Heart left ventricle (tissue), 16 donors: Measurements from ENCODE around the gene NOL9. TPM values are rescaled to one million over a fixed set of nuclear protein-coding genes. Genes with fewer than 3 reads are reported as not detected.
A peak's percentile ranks its signal among the peaks of the same experiment; 100 is the strongest.

Experiments used
- ATAC-seq, 4 donors: fragments of 200-7000 bp; cut with Tn5 transposase; one replicate each; pipeline ENCODE4 v1.9.1; 2020 to 2022; ENCODE audit warnings: moderate library complexity in 4 of 4, mild to moderate bottlenecking in 3 of 4, moderate number of reproducible peaks in 1 of 4
- DNase-seq, 5 donors: peaks; one replicate each; pipeline ENCODE4 v3.0.0-alpha.2; 2020
- H3K27ac ChIP-seq, 12 donors: fragments of 200-600 bp; sonication (generic) in 4 of 12; one replicate each; pipeline versions ENCODE4 v1.5.0 to v1.8.0; 2016 to 2022; ENCODE audit warnings: mild to moderate bottlenecking in 2 of 12
- H3K27me3 ChIP-seq, 9 donors: fragments of 200-600 bp; sonication (generic) in 2 of 9; one replicate each; pipeline versions ENCODE4 v1.5.1 to v1.8.0; 2016 to 2022; ENCODE audit warnings: mild to moderate bottlenecking in 3 of 9
- H3K36me3 ChIP-seq, 9 donors: fragments of 200-600 bp; sonication (generic) in 2 of 9; one replicate each; pipeline versions ENCODE4 v1.5.0 to v1.8.0; 2018 to 2022; ENCODE audit warnings: mild to moderate bottlenecking in 2 of 9
- H3K4me1 ChIP-seq, 12 donors: fragments of 200-600 bp; sonication (generic) in 4 of 12; one replicate each; pipeline versions ENCODE4 v1.5.0 to v1.8.0; 2016 to 2022; ENCODE audit warnings: mild to moderate bottlenecking in 3 of 12
- H3K4me3 ChIP-seq, 12 donors: fragments of 200-600 bp; sonication (generic) in 4 of 12; one replicate each; pipeline versions ENCODE4 v1.5.0 to v1.8.0; 2017 to 2022; ENCODE audit warnings: mild to moderate bottlenecking in 9 of 12, moderate library complexity in 4 of 12
- H3K9me3 ChIP-seq, 12 donors: fragments of 200-600 bp; sonication (generic) in 4 of 12; one replicate each; pipeline versions ENCODE4 v1.5.0 to v1.8.0; 2016 to 2022; ENCODE audit warnings: mild to moderate bottlenecking in 1 of 12
- POLR2A ChIP-seq, 2 donors: fragments of 450-650 bp; IDR thresholded peaks; one replicate each; pipeline ENCODE4 v1.6.1; 2017; ENCODE audit warnings: antibody characterized with exemption in 2 of 2, mild to moderate bottlenecking in 2 of 2, moderate library complexity in 2 of 2
- WGBS, 4 donors: extraction: QIAGEN DNeasy Blood & Tissue Kit in 2 of 4; methylation state at CpG; one replicate each; pipeline versions ENCODE4 v1.1.5 to v1.1.7; 2013 to 2018; 5-methylcytosine and 5-hydroxymethylcytosine counted together
- intact Hi-C, 10 donors: fragments of 100-400 bp; cut with DNase I; formaldehyde crosslinking; loops; one replicate each; pipeline versions ENCODE4 v1.11.1 to v1.14.2; 2022
- polyA plus RNA-seq, 2 donors: library from polyadenylated mRNA; stranded (reverse); fragments of 200-250 nt; gene quantifications; one replicate each; pipeline ENCODE4 v1.2.3, GENCODE V29; 2013
- total RNA-seq, 9 donors: library from RNA; depleted of rRNA in 2 of 9; stranded (reverse); fragments of >200 nt in 2 of 9; fragmentation: NEBNext Ultra II Directional in 3 of 9; extraction: Animal tissue kit (Norgen Biotek cat#: 25700) in 3 of 9; gene quantifications; one replicate each; pipeline versions ENCODE4 v1.1.0 to v1.2.4, GENCODE V29; 2016 to 2023
- TF ChIP-seq, protein P1 (sequence below), 12 donors: fragments of 200-600 bp; sonication (generic) in 4 of 12; IDR thresholded peaks; one replicate each; pipeline versions ENCODE4 v1.5.0 to v1.8.0; 2018 to 2022; ENCODE audit warnings: antibody characterized with exemption in 12 of 12, mild to moderate bottlenecking in 5 of 12
- donor health status: ischemic (EF 13 %, LVEDD 7.1; RV severe dilation, severe dysfunction).
- donor health status: healthy with polysubstance abuse.
- donor health status: DM: no; HTN: yes; CAD: no.
- donor health status: DM: no; HTN: no; CAD: no.
- donor health status: ischemic (EF 25% LVEDD 6.9; RV normal size, moderate dysfunction).
- donor health status: ischemic (EF 25% LVEDD 5.7; RV mildly dilated, moderate dysfunction).
- donor health status: healthy.
- donor health status: DM: yes; HTN: yes; CAD: no.
- donor health status: ischemic (EF 35%, LVEDD 5.7; RV mildly dilated, moderate dysfunction).
- donor health status: nonischemic (EF 11% LVEDD 7.7; RV severe dilation, severe dysfunction).
- donor health status: DM: yes; HTN: yes; CAD: no.
- donor health status: PGD.
- donor health status: ischemic (EF 29% LVEDD 5.4; RV normal size, mild dysfunction).
- donor health status: nonischemic (EF 23%, LVEDD 6.1; RV moderate dilation, normal function).

Gene NOL9
- total and polyA plus RNA-seq, 11 donors: 5.7 to 20.6 (median 15.4) TPM

DNA sequence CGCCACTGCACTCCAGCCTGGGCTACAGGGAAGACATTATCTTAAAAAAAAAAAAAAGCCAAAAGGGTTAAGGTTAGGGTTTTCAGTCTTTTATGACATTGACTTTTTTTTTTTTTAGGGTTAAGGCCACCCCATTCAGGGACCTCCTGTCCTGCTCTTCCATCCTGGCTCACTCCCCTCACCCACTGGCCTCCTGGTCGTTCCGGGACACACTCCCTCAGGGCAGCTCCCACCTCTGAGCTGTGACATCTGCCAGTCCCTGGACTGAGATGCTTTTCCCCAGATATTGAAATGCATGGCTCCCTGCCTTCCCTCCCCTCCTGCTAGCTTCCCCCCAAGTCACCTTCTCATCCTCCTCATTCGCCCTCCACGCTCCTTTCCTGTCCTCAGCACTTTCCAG lies 72.5 kb downstream of the NOL9 start:
- peaks cover 0 to 13% (median 0%) of the 10 kb centered on the region in 9 donors for H3K36me3 ChIP-seq
- ATAC-seq: no peak
- no peak overlapping the region for H3K27ac ChIP-seq
- TF ChIP-seq POLR2A (IDR thresholded peaks at IDR 0.05): no peak
- TF ChIP-seq, protein P1, sequence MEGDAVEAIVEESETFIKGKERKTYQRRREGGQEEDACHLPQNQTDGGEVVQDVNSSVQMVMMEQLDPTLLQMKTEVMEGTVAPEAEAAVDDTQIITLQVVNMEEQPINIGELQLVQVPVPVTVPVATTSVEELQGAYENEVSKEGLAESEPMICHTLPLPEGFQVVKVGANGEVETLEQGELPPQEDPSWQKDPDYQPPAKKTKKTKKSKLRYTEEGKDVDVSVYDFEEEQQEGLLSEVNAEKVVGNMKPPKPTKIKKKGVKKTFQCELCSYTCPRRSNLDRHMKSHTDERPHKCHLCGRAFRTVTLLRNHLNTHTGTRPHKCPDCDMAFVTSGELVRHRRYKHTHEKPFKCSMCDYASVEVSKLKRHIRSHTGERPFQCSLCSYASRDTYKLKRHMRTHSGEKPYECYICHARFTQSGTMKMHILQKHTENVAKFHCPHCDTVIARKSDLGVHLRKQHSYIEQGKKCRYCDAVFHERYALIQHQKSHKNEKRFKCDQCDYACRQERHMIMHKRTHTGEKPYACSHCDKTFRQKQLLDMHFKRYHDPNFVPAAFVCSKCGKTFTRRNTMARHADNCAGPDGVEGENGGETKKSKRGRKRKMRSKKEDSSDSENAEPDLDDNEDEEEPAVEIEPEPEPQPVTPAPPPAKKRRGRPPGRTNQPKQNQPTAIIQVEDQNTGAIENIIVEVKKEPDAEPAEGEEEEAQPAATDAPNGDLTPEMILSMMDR (IDR thresholded peaks at IDR 0.05): no peak
- H3K4me3 ChIP-seq: no peak overlapping the region
- 77 to 85% (median 82%) methylated on average over 5 of the region's 5 CpGs for WGBS, 4 donors
- peaks cover 0 to 21% (median 12%) of the 10 kb centered on the region in 12 donors for H3K4me1 ChIP-seq
- no peaks in the 10 kb centered on the region for H3K9me3 ChIP-seq
- intact Hi-C loops: loop anchor here in 5 of 10 donors (10.0 kb wide), 3 partner anchors 73 to 163 kb away; partner anchors contain the start of genes NOL9 (in 1 of the 5) and TAS1R1 (in 1 of the 5)
- DNase-seq: no peak
- H3K27me3 ChIP-seq: peaks cover 0 to 23% (median 4%) of the 10 kb centered on the region in 9 donors

DNA sequence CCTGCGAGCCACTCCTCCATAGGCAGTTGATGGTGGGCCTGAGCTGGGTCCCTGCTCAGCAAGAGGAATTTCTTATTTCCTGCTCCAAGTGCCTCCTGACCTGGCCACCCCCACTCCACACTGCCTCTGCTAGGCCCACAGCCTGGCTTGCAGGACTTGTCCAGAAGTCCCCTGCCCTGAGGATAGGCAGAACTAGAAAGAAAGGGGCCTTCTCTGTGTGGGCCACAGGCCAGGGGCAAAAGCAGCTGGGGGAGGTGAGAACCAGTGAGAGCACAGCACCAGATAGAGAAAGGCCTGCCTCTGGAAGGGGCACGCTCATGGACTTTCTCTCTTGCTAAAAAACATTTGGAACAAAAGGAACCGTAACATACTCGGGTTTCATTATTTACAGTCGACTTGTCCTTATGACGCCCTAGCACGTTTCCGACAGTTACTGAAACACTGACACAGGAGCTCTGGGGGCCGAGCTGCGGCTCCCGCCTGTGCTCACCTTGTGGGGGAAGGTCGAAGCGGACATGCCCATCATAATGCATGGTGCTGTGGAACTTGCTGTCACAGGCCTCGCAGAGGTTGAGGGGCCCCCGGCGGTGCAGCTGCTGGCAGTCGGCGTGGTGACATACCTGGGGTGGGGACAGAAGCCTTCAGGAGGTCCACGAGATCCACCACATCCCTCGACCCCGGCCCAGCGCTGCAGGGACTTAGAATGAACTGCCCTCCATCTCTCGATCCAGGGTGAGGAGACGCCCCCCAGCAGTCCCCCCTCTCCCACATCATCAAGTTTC lies 77.1 kb downstream of the NOL9 start:
- peaks cover 0 to 6% (median 0%) of the 10 kb centered on the region in 12 donors for H3K4me1 ChIP-seq
- ATAC-seq (no peak), DNase-seq (no peak)
- peaks cover 0 to 47% (median 20%) of the 10 kb centered on the region in 9 donors for H3K36me3 ChIP-seq
- no peaks in the 10 kb centered on the region for H3K9me3 ChIP-seq
- 88 to 90% (median 88%) methylated on average over 24 of the region's 24 CpGs for WGBS, 4 donors
- H3K4me3 ChIP-seq: no peak overlapping the region
- TF ChIP-seq POLR2A (IDR thresholded peaks at IDR 0.05): no peak
- TF ChIP-seq, protein P1 (IDR thresholded peaks at IDR 0.05): no peak
- H3K27me3 ChIP-seq: no peaks in the 10 kb centered on the region
- no peak overlapping the region for H3K27ac ChIP-seq
- intact Hi-C loops: no loop called here

DNA sequence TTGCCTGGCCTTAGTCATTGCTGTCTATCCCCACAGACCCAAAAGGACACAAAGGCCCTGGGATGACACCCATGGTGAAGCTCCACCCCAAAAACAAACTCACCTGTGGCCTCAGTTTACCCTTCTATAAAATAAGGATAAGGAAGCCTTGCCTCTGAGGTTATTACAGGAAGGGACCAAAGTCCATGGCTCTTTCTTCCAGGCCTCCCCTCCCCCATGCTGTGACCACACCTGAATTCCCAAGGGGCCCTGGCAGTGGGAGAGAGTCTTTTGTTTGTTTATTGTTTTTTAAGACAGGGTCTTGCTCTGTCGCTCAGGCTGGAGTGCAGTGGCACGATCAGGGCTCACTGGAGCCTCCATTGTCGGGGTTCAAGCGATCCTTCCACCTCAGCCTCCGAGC lies 77.8 kb downstream of the NOL9 start:
- ATAC-seq (no peak), DNase-seq (no peak)
- H3K4me1 ChIP-seq: peaks cover 0 to 6% (median 0%) of the 10 kb centered on the region in 12 donors
- no peaks in the 10 kb centered on the region for H3K9me3 ChIP-seq
- 89 to 91% (median 90%) methylated on average over 5 of the region's 5 CpGs for WGBS, 4 donors
- H3K27me3 ChIP-seq: no peaks in the 10 kb centered on the region
- TF ChIP-seq, protein P1 (IDR thresholded peaks at IDR 0.05): no peak
- TF ChIP-seq POLR2A (IDR thresholded peaks at IDR 0.05): no peak
- H3K36me3 ChIP-seq: peaks cover 0 to 55% (median 23%) of the 10 kb centered on the region in 9 donors
- intact Hi-C loops: no loop called here
- H3K4me3 ChIP-seq: no peak overlapping the region
- H3K27ac ChIP-seq: no peak overlapping the region

DNA sequence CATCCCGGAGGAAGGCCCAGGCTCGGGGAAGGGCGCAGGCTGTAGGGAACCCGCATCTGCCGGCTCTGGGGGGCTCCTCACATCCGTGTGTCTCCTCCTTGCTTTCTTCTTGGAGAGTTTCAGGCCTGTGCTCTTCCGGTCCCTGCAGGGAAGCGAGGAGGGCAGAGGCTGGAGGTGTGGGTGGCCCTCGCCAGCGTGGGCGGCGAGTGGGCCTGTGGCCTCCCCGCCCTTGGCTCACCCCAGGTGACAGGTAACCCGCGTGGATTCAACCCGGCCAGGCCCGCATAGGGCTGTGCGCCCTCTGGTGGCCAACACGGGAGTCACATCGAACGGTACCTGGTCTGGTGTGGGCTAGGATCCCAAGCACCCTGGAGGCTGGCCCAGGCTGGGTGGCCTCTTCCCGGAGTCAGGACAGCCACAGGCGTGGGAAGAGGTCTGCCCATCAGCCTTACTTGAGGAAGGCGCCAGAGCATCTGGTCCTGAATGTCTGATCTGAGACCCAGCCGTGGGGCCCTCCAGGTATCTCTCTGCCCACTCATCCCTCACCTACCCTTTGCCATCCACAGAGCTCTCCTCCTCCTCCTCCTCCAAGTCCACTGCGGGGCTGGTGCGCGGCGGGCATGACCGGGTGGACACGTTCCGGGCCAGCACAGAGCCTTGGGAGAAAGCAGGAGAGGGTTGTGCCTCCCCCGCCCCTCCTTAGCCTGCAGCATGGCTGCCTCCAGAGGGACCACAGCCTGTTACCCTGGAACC lies 78.8 kb downstream of the NOL9 start:
- Histone ChIP-seq H3K4me1 (peaks cover 0 to 6% (median 0%) of the 10 kb centered on the region in 12 donors), H3K36me3 (peaks cover 0 to 64% (median 29%) of the 10 kb centered on the region in 9 donors), H3K27ac (no peak overlapping the region), H3K4me3 (no peak overlapping the region), H3K27me3 (no peaks in the 10 kb centered on the region), H3K9me3 (no peaks in the 10 kb centered on the region)
- TF ChIP-seq, protein P1 (IDR thresholded peaks at IDR 0.05): peak; percentile 78 to 96 (median 90)
- TF ChIP-seq POLR2A (IDR thresholded peaks at IDR 0.05): no peak
- ATAC-seq (peak in 3 of 4 donors; percentile 70 to 79 (median 70)), DNase-seq (peak in 4 of 5 donors; percentile 55 to 82 (median 66))
- WGBS, 4 donors: 35 to 64% (median 48%) methylated on average over 22 to 33 of the region's 33 CpGs
- intact Hi-C loops: no loop called here
